GM21447 (cell line): ENCODE results near the gene KCTD7.
A peak's percentile ranks its signal among the peaks of the same experiment; 100 is the strongest.
"Not testable (repeated sequence)": the region's sequence is repeated elsewhere in the genome, so short reads cannot be mapped to it uniquely, and the experiment has no call there.

Experiments used
- ATAC-seq: cut with Tn5 transposase; IDR thresholded peaks from one replicate; pipeline ENCODE4 v1.9.1; 2021; ENCODE audit not compliant: unreplicated experiment

Gene KCTD7

DNA sequence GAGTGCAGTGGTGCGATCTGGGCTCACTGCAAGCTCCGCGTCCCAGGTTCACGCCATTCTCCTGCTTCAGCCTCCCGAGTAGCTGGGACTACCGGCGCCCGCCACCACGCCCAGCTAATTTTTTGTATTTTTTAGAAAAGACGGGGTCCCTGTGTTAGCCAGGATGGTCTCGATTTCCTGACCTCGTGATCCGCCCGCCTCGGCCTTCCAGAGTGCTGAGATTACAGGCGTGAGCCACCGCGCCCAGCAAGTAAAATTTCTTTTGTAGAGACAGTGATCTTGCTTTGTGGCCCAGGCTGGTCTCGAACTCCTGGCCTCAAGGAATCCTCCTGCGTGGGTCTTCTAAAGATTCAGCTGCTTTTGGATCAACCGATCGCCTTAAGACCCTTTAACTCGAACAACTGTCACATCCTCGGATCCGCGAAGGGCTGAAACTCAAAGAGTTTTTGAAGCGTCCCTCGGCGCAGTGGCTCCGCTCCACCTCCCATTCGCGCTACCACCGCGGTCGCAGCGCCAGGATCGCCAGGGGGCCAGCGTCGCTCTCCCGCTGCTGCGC is 25.1 kb downstream of the KCTD7 start:
- ATAC-seq, result not testable (repeated sequence)

DNA sequence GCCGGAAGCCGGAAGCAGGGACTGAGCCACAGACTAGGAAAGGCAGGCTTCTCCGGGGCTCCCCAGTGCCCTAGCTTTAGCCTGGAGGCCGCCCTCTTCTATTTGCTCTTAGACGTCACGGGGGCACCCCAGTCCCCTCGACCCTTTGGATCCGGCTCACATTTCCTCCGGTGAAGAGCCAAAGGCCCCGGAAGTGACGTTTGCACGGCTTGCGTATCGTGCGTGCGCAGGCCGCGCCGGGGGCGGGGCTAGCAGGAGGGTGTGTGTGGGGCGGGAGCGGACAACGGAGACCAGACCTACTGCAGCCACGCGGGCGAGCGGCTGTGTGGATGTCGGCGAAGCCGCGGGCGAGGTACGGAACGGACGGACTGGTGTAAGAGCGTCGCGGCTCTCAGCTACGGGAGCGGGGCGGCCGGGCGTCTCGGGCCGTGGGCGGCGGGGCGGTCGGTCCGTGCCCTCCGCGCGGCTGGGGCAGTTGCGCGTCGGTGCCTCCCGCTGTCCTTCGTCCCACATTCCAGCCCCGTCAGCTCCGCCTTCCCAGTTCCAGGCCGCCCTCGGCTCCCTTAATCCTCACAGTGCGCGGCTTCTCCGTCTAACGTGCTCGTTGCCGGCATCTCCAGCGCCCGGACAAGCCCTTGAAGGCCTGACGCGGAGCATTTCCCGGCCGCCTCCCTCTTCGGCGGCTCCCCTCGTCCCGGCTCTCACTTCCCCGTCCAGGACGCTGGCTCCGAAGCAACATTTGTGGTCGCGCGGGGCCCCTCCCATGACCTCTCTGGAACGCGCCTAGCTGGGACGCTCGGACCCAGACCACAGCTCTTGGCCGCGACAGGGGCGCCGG is 25.8 kb downstream of the KCTD7 start:
- peak; percentile 91 for ATAC-seq

GRCh38 chr7:66655113-66655806 is 26.6 kb downstream of the KCTD7 start:
- ATAC-seq, result not testable (repeated sequence)

- ATAC-seq, result not testable (repeated sequence)
Observed at GRCh38 chr7:66655826-66656485, 27.3 kb downstream of the KCTD7 start.

DNA sequence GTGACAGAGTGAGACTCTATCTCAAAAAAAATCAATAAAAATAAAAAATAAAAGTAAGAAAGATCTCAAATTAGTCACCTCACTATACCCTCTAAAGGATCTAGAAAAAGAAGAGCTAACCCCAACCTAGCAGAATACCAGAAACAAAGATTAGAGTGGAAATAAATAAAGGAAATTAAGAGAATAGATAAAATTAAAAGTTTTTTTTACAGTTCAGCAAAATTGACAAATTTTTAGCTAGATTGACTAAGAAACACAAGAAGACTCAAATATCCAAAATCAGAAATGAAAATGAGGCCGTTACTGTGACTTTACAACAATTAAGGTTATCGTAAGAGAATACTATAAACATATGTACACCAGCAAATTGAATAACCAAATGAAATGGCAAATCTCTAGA is 29.1 kb downstream of the KCTD7 start:
- no peak for ATAC-seq

GRCh38 chr7:66662646-66663264 is 34.1 kb downstream of the KCTD7 start:
- no peak for ATAC-seq

DNA sequence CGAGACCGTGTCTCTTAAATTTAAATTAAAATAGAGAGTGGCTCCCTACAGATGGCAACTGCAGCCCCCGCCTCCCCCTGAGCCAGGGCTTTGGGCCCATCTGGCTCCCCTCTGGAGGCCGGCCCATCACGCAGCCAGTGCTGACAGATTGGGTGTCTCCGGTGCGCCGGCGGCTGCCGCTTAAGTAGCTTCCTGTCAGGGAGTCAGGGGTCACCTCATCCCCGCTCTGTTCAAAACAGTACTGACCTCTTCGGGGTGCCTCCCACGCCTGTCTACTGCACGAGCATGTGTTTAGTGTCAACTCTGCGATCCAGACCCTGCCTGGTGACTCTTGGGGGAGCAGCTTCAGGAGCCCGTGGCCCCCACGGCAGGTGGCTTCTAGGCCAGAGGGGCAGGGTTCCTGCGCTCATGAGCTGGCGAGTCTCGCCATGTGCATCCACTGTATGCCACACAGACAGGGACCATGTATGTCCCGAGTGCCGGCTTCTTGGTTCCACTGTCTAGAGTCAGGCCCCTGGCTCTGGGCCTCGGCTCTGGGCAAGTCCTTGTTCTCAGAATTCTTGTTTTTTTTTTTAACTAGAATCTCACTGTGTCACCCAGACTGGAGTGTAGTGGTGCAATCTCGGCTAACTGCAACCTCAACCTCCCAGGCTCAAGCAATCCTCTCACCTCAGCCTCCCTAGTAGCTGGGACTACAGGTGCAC is 36.1 kb downstream of the KCTD7 start:
- no peak for ATAC-seq

DNA sequence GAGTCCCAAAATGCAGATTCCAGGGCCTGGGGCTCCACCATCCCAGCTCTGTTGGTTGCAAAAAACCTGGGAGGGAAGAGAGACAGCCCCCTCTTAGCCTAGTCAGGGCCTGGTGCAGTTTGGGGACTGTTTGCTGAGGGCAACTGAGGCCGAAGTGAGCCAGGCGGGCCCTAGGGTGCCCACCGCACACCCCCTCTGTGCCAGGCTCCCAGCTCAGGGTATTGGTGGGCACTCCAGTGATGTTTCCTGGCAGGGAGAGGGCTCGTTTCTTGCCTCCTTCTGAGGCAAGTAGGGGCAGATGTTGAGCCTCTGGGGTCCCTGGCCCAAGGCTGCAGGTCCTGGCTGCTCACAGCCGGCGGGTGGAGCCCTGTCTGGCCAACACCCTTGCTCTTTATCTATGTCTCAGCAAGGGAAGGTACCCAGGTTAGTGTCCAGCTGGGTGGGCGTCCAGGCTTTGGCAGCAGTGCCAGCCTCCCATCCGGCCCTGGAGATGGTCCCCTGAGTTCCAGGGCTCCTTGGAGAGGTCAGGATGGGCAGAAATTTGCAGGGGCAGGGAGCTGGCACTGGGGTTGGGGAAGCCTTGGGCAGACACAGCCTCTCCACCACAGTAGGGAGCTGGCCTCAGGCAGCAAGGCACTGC is 37.8 kb downstream of the KCTD7 start:
- ATAC-seq, result no peak

DNA sequence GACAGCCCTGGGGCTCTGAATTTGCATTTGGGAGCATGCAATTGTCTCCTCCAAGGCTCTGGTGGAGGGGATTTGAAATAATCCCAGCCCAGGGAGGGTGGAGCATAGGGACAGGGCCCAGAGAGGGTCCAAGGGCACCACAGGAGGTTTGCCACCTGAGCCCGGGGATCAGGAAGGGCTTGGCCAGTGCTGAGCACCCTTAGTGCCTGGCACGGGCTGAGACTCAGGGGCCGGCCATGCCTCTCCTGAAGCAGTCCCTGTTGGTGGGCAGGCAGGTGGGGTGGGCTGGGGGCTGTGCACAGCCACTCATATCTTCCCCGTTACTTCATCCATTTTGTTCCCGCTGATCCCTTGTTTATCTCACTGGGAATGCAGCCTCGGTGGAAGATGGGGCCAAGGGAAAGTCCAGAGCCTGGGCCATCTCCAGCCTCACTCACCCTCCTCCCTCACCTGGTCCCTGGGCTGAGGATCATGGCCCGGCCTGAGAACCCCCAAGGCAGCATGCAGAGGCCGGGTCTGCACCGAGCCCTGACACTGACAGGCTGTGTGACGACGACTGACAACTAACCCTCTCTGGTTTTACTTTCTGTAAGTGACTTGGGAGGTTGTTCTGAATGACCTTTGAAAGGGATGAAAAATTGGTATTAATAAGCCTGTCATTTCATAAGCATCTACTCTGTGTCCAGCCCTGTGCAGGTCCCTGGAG is 38.5 kb downstream of the KCTD7 start:
- ATAC-seq, result no peak

DNA sequence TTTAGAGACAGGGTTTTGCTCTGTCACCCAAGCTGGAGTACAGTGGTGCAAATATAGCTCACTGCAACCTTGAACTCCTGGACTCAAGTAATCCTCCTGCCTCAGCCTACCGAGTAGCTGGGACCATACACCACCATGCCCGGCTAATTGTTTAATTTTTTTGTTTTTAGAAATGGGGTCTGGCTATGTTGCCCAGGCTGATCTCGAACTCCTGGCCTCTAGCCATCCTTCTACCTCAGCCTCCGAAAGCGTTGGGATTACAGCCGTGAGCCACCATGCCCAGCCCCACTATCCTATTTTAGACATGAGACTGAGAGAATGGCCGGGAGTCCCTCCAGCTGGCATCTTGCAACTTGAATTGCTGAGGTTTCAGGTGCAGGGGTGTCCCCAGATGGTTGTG is 39.4 kb downstream of the KCTD7 start:
- no peak for ATAC-seq

DNA sequence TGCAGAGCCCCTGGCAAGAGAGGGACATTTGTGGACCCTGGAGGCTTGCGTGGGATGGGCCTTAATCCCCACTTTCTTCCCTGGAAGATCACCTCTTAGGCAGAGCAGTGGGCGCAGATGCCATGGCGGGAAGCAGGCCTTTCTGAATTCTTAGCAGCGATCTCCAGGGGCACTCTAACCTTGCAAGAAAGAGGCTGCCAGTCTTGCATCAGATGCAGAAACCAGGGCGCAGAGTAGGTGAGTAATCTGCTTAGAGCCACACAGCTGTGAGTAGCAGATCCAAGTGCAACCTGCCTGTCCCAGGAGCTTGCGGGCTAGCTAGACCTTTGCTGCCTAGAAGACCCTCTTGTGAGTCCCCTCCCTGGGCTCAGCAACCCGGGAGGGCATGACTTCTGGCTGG is 40.0 kb downstream of the KCTD7 start:
- ATAC-seq, result no peak

DNA sequence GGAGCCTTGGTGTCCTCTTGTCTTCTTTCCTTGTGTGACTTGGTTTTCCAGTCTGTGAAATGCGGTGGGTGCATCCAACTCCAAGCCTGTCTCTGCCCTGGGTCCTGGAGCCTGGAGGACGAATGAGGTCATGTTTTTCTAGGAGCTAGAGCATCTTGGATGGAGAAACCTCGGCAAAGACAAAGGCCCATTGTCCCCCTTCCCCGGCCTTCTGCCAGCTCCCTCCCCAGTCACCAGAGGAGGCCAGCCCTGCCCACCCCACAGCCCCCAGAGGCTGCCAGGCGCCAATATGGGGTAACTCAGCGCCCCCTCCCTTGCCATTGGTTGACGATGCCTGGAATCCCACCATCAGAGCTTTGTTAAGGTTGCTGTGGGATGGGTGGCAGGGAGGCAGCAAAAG is 40.4 kb downstream of the KCTD7 start:
- ATAC-seq, result no peak

- no peak for ATAC-seq
Observed at GRCh38 chr7:66669496-66669895, 40.8 kb downstream of the KCTD7 start.

- ATAC-seq, result no peak
Observed at GRCh38 chr7:66671034-66671433, 42.4 kb downstream of the KCTD7 start.

GRCh38 chr7:66671486-66671885 is 42.8 kb downstream of the KCTD7 start:
- not testable (repeated sequence) for ATAC-seq

- ATAC-seq, result not testable (repeated sequence)
Observed at GRCh38 chr7:66672432-66673123, 43.9 kb downstream of the KCTD7 start.

DNA sequence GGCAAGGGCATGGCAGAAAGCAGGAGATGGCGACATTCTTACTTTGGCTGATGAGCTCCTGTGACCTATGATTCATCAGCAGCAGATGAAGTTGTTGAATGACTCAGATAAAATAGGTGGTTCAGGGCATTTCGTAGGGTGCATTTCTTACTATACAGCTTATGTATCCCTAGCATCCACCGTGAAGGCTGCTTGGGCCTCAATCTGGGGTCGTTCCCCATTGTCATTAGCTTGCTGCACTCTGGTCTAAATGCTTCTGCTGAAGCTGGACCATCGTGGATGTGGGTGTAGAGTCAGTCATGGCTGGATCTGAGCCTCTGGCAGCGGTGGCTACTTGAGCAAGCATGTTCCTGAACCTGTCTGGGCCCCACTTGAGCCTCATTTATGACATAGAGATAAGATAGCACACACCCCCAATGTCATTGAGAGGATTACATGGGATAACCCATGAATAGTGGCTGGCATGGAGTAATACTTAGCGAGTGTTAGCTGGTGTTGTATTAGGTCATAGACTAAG is 44.5 kb downstream of the KCTD7 start:
- not testable (repeated sequence) for ATAC-seq

GRCh38 chr7:66679633-66680244 is 51.1 kb downstream of the KCTD7 start:
- ATAC-seq, result no peak
